GM19467 (cell line): ENCODE measurements around the gene XIST.
"Not testable (repeated sequence)": the region's sequence is repeated elsewhere in the genome, so short reads cannot be mapped to it uniquely, and the experiment has no call there.

ENCODE experiments used
- ATAC-seq: cut with Tn5 transposase; IDR thresholded peaks from one replicate; pipeline ENCODE4 v1.9.1; 2021; ENCODE audit warnings: mild to moderate bottlenecking, moderate library complexity; ENCODE audit not compliant: unreplicated experiment

Gene XIST

GRCh38 chrX:73840120-73840924 is 12.2 kb downstream of the XIST start:
- ATAC-seq, result no peak

- ATAC-seq, result no peak
These were observed 13.4 kb downstream of the XIST start for GRCh38 chrX:73839152-73839551.

GRCh38 chrX:73838123-73838522 is 14.4 kb downstream of the XIST start:
- ATAC-seq, result no peak

- no peak for ATAC-seq
These were observed 15.5 kb downstream of the XIST start for GRCh38 chrX:73836956-73837477.

GRCh38 chrX:73834219-73834618 is 18.3 kb downstream of the XIST start:
- ATAC-seq, result no peak

- no peak for ATAC-seq
These were observed 20.2 kb downstream of the XIST start for GRCh38 chrX:73832319-73832718.

GRCh38 chrX:73831500-73831899 is 21.0 kb downstream of the XIST start:
- ATAC-seq, result no peak

- no peak for ATAC-seq
These were observed 21.8 kb downstream of the XIST start for GRCh38 chrX:73830489-73831414.

GRCh38 chrX:73829890-73830466 is 22.5 kb downstream of the XIST start:
- ATAC-seq, result no peak

- no peak for ATAC-seq
These were observed 24.3 kb downstream of the XIST start for GRCh38 chrX:73828080-73828720.

- no peak for ATAC-seq
These were observed 25.1 kb downstream of the XIST start for GRCh38 chrX:73827406-73827805.

- ATAC-seq, result no peak
These were observed 25.5 kb downstream of the XIST start for GRCh38 chrX:73826996-73827395.

GRCh38 chrX:73825569-73825968 is 26.9 kb downstream of the XIST start:
- ATAC-seq, result no peak

GRCh38 chrX:73823473-73824004 is 29.0 kb downstream of the XIST start:
- no peak for ATAC-seq

- no peak for ATAC-seq
These were observed 29.7 kb downstream of the XIST start for GRCh38 chrX:73822775-73823174.

GRCh38 chrX:73821921-73822559 is 30.5 kb downstream of the XIST start:
- no peak for ATAC-seq

- ATAC-seq, result not testable (repeated sequence)
These were observed 32.5 kb downstream of the XIST start for GRCh38 chrX:73819864-73820558.

- no peak for ATAC-seq
These were observed 34.1 kb downstream of the XIST start for GRCh38 chrX:73818200-73819116.
